GM21717 (cell line): Measurements from ENCODE around the gene MVK.

ENCODE experiments used
- ATAC-seq: cut with Tn5 transposase; IDR thresholded peaks from one replicate; pipeline ENCODE4 v1.9.1; 2021; ENCODE audit warnings: mild to moderate bottlenecking, moderate library complexity; ENCODE audit not compliant: unreplicated experiment

Gene MVK

DNA sequence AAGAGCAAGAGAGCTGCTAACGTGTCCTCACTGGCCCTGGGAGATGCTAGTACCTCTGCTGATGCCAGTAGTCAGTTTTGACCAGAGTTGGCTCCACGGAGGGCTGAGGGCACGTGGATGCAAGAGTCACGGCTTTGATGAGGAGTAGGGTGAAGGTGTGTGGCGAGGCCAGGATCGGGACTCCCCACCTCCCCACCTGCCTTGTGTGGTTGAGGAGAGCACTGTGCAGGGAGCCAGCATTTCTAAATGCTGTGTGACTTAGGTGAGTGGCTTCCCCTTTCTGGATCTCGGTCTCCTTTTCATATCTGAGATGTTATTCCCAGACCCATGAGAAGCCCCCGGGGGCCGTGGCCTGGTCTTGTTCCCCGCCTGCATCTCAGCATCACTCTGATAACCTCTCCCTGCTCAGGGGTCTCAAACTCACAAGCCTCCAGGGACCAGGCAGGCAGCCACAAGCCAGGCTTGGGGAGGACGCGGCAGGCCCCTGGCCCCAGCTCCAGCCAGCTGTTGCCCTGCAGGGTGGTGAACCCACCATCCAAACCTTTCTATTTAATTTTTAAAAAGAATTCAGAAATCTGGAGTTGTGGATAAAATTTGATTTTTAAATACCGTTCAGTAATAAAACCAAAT, 32.1 kb downstream of the MVK start:
- no peak for ATAC-seq

DNA sequence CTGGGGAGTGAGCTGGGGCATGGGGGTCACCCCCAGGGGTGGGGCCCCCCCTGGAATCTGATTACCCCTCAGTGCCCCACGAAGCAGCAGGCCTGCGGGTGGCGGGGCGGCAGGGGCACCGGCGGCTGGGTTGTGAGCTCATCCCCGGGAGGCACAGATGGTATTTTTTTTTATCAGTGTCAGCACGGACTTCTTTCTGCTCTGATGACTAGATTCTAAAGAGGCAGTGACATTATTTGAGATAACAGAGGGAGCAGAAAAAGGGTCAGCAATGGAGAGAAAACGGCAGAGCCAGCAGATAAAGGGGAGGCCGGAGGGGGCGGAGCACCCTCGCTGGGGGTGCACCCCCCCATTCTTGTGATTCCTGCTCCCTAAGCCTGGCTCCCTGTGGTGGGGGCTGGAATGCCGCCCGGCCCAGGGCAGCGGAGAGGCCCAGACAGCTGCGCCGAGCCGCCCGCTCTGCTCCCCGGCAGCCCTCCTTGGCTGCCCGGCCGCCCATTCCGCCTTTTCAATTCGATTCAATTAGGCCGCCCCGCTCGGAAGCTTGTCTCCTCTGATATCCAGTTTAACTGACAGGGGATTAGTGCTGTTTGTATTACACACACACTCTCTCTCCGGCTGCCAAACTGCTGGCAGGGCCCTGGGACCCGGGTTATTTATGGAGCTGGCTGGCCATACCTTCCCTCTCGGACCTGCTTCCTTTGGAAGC, 32.9 kb downstream of the MVK start:
- no peak for ATAC-seq

DNA sequence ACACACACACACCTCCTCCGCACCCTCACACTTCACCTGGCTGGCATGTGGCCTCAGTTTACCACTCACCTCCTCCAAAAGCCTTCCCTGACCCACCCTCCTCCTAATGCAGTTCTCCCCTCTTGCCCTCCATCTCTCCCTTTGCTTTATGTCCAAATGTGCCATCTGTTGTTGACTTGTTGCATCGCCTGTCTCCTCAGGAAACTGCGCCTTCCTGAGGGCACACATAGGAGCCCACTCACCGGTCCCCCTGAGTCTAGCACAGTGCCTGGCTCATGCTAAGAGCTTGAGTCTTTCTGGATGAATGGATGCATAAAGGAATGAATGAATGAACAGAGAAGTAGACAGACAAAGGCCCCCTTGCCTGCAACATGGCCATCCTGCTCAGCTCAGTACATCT, 34.0 kb downstream of the MVK start:
- ATAC-seq = no peak

DNA sequence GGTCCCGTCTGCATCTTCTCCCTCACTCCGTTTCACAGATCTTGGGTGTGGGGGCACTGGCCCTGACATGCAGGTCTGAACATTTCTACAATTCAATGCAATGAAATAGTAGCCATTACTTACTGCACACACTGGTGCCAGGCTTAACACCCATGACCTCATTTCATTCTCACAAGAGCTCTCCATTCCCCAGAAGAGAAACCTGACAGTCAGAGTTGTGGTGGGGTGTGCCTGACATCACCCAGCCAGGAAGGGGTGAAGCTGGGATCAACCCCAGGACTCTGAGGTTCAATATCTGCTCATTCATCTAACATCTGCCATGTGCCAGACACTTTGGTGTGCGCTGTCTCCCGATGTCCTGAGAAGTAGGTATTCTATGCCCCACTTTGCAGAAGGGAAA, 34.7 kb downstream of the MVK start:
- no peak for ATAC-seq

DNA sequence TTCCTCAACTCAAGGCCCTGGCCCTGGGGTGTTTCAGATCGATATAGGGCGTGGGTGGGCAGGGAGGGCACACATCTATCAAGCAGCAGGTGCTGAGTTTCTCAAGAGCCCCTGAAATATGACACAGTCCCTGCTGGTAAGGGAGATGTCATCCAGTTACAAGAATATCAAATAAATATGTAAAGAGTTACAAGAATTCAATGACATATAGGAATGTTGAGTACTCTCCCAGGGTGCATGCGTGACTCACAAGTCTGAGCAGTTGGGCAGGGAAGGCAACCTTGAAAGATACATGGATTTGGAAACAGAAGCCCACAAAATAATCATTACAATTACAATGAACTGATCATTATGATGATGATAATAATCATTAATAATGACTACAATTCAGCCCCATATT, 35.2 kb downstream of the MVK start:
- ATAC-seq = no peak

DNA sequence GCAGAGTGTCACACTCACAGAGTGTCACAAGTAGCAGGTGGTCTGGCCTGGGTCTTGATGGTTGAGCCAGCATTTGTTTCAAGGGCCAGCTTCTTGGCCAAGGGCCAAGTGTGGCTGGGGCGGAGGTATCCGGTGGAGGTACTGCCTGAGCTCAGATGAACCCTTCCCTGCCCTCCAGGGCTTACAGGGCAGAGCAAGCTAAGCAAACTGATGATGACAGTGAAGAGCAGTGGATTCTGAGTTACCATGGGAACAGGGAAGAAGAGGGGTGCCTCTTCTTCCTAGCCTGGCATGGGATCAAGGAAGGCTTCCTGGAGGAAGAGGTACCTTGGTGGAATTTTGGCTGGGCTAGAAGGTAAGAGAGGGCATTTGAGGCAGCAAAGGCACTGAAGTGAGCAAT, 35.7 kb downstream of the MVK start:
- ATAC-seq = no peak

DNA sequence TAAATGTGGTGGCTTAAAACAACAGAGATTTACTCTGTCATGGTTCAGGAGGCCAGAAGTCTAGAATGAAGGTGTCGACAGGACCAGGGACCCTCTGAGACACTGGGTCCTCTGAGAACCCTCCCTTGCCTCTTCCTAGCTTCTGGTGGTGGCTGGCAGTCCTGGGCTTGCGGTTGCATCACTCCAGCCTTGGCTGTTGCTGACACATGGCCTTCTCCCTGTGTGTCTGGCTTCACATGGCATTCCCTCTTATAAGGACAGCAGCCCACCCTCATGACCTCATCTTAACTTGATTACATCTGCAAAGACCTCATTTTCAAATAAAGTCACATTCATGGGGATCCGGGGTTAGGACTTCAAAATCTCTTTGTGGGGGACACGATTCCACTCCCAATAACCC, 36.9 kb downstream of the MVK start:
- no peak for ATAC-seq

DNA sequence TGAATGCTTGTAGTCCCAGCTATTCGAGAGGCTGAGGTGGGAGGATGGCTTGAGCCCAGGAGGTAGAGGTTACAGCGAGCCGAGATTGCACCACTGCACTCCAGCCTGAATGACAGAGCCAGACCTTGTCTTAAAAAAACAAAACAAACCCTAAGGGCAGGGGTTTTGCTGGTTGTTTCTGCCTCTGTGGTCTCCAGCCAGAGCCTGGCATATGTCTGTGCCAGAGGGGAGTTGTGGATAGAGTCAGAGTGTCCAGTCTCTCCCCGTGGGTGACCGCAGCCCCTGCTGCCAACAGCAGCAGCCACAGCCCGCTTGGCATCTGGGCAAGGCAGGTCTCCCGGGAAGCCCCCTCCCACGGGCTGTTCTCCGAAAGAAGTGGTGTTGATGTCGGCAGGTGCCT, 37.6 kb downstream of the MVK start:
- ATAC-seq = no peak

DNA sequence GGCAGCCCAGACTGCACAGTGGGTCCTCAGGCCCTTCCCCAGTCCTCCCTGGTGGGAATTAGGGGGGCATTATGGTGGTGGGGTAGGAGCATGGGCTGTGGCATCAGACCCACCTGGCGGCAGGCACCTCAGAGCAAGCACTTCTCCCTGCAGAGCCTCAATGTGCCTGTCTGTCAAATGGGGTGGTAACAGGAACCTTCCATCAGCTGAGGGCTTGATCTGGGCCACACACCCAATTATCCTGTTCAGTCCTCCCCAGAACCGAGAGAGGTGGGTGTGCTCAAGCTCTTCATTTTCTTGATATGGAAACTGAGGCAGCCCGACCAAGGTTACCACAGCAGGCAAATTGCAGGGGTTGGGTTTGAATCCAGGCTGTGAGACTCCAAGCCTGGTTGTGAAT, 38.4 kb downstream of the MVK start:
- no peak for ATAC-seq

DNA sequence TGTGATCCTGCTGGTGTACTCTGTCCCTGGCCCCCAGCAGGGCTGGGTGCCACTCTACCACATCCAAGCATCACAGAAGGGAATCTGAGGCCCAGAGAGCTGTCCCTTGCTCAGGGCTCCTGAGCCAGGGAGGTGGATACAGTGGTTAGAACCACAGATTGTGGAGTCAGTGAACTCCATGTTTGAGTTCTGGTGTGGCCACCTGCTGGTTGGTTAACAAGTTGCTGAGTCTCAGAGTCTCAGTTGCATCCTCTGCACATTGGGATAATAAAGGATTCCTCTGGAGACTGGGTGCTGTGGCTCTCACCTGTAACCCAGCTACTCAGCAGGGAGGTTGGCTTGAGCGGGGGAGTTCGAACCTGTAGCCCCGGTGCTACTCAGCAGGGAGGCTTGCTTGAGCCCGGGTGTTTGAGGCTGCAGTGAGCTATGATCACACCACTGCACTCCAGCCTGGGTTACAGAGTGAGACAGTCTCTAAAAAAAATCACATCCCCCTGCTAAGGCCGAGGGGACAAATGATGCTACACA, 39.4 kb downstream of the MVK start:
- no peak for ATAC-seq

DNA sequence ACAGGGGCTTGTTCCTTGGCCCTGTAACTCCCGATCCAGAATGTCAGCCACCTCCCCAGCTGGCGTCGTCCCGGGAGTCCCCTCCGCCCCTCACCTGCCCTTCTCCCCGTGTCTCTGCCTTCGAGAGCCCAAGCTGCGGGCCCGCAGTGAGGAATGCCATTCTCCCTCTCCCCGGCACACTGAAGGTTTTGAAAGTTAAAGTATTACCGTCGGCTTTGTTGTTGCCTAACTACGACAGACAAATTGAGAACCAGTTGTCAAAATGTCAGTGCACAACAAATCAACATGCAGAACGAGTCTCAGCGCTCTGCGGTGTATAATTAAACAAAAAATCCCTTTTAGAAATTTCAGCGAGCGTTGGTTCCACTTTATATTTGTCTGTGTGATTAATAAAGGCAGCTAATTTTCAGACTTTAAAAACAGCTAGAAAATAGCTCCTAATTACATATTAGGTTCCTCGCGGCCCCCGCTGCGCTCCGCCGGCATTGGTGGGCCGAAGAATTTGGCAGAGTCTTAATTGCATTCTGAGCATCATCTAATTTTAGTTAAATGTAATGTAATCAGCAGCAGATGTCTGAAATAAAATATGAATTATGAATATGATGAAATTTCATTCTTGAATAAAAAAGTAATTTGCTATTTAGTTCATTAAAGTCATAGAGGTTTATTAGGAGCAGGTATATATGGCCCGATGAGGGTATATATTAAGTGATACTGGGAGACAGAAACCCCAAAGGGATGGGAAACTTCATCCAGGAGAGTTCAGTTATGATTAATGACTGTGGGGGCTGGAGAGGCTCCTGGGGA, 40.3 kb downstream of the MVK start:
- ATAC-seq = no peak

DNA sequence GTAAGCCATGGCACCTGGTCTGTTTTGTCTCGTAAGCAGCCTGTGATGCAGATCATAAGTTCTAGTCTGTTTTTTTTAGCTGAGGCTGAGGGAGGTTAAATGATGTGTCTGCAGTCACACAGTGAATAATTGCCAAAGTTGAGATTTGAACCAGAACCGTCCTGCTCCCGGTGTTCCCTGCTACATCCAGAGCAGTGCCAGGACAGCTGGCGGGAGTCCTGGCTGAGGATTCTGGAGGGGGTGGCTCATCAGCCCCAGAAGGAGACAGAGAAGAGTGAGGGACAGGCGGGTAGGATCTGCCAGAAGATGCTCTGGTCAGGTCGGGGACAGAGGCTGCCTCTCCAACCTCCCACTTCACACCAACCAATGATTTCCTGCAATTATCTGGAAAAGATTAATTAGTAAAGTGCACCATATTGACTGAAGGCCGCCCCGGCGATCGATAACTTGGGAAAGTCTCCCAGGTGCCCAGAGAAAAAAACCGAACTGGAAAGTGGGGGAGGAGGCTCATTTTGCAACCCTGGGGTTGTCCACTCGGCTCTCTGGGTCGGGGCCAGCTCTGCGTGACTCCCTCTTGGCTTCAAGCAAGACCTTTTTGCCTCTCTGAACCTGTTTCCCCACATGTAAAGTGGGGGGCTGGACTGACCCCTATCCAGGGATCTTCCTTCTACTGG, 42.1 kb downstream of the MVK start:
- no peak for ATAC-seq

DNA sequence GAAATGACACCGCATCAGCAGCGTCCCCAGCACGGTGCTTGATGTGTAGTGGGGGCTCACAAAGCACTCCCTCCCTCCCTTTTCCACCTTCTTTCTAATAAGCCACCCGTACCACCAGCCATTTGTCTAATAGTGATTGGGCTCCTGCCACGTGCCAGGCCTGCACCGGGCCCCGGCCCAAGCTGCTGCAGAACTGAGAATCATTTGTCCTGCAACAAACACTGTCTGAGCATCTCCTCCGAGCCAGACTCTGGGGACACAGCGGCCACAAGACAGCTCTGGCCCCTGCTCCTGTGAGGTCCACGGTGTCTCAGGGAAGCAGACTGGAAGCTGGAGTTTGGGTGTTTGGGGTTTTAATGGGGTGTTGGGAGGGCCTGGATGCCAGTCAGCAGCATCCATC, 43.9 kb downstream of the MVK start:
- no peak for ATAC-seq

DNA sequence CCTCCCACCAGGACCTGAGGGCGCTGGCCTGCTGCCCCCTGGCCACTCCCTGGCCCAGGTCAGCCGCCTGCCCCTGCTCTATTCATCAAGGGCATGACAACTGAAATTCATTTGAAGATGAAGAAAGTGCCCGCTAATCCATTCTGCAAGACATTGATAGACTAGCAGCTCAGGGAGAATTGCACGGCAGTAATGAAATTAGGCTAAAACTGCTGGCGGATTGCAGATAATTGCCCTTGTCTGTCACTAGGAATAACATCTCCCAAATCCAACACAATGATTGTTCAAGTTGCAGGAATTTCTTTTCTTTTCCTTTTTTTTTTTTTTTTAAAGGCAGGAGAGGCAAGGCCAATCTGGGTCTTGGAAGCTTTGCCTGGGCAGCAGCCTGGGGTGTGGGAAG, 44.5 kb downstream of the MVK start:
- no peak for ATAC-seq

DNA sequence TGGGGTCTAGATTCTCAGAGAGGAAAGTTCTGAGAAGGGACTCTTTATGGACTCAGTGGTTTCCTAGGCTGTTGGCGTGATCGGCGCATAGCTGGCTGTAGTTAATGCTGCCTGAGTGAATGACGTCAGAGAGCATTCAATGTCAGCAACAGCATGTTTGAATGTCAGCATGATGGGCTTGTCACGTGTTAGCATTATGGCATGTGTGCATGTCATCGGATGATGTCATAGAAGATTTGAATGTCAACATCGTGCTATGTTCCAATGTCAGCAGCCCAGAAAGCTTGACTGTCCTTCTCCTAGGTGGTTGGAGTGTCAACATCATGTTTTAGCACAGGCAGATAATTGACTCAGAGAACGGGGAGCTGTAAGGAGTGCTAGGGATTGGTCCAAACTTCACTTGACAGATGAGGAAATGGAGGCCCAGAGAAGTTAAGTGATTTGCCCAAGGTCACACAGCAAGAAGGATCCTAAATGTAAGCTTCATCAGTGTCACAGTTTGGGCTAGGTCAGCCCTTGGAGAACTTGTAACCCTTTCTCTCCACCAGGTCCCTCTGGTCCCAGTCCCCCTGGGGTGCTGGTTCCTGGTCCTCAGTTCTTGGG, 45.5 kb downstream of the MVK start:
- no peak for ATAC-seq

DNA sequence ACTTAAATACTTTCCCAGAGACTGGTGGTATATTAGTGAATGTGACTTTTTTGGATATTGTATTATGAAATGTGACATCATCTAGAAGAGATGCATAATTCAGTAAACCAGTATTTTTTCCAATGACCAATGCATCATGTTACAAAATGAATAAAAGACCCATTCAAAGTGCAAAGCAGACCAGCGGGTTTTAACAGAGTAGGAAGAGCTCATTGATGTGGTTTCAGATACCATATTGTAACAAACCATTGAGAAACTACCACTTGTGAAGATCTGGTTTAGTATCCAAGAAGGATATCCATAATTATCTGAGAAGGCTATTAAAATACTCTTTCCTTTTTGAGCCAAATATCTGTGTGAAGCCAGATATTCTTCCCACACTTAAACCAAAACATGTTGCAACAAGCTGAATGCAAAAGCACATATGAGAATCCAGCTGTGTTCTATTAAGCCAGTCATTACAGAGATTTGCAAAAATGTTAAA, 47.7 kb downstream of the MVK start:
- no peak for ATAC-seq

DNA sequence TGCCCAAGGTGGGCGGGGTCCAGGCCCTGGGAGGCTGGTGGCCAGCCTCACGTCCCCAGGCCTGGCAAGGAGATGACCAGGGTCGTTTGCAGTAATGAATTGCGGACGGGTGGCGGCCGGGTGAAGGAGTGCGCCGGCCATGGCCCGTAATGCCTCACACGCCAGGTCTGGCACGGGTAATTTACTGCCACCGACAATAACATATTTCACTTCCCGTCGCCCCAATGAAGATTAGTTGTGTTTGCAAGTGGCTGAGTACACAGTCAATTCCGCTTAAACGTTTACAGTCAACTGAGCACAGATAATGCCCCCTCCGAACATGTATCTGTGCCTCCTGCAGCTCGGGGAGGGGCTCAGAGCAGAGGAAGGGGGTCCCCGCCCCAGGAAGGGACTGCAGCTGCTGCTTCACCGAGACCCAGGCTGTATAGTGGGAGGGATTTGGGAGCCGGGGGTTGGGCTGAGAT, 48.3 kb downstream of the MVK start:
- ATAC-seq = no peak

DNA sequence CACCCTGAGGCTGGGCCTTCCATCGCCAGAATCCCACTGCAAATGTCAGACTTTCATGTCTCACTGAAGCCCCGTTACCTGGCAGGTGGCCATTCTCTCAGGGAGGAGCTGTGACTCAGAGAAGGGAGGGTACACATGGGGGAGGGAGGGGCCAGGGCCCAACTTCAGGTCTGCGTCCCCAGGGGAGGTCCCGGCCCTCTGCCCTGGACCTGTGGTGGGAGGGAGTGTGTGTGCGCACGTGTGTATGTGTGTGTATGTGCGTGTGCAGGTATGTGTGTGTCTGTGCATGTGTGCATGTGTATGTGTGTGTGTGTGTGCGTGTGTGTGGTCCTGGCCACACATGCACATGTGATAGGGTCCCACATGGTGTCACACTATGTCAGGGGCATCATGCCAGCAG, 50.9 kb downstream of the MVK start:
- ATAC-seq = no peak

DNA sequence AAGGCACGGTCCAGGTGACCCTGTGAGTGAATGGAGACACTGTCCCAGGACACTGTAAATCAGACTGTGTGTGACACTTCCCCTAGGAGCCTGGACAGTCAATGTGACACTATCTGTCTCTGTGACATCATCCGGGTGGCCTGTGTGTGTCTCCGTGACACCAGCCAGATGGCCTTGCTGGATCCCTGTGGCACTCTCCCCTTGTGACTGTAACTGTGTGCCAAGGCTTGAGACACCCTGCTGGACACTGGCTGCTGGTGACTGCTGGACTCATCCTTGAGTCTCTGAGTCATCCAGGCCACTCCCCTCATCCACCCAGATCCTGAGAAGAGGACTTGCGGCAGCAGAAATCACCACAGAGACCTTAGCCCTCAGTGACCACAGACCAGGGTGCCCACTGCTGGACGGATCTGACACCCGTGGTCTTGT, 51.6 kb downstream of the MVK start:
- no peak for ATAC-seq

DNA sequence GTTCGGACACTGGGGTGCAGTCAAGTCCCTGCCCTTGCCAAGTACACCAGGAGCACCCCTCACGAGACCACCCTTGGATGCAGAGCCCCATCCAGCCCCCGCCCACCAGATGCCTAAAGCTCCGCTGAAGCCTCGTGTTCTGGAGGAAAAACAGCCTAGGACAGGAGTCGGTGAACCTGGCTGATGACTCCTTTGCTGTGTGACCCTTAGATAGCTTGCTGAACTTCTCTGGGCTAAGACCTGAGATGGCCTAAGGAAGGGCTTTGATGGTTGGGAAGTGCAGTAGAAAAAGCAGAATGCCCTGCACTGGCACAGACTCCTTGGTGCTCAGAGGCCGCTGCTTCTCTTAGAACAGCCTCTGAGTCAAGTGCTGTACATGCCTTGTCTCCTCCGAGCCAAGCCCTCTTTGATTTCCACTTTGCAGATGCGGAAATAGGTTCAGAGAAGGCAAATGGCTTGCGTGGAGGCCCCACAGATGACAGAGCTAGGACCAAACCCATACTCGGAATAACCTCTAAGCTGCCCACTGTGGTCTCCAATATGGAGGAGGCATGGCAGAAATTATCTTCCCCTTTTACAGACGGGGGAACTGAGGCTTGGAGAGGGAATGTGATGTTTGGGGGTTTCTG, 52.3 kb downstream of the MVK start:
- ATAC-seq = no peak
